Gastroesophageal sphincter (tissue), 4 donors: ENCODE measurements around the gene GJD4. TPM values are rescaled to one million over a fixed set of nuclear protein-coding genes. Genes with fewer than 3 reads are reported as not detected.

Experiments
- ATAC-seq: fragments of 150-250 bp; one replicate; pipeline ENCODE4 v1.9.1; 2016; ENCODE audit warnings: mild to moderate bottlenecking, moderate library complexity
- H3K27ac ChIP-seq, 4 donors: fragments of 200-600 bp; sonication (generic) in 3 of 4; 1 replicate in 3 of 4; 2 replicates in 1 of 4; pipeline ENCODE4 v1.5.1; 2016 to 2019
- H3K27me3 ChIP-seq: fragments of 200-600 bp; sonication (generic); one replicate; pipeline ENCODE4 v1.5.1; 2019
- H3K36me3 ChIP-seq, 2 donors: fragments of 200-600 bp; sonication (generic); one replicate each; pipeline ENCODE4 v1.5.1; 2019; ENCODE audit warnings: control low read depth in 1 of 2
- H3K4me1 ChIP-seq, 3 donors: fragments of 200-600 bp; sonication (generic); 1 replicate in 2 of 3; 2 replicates in 1 of 3; pipeline ENCODE4 v1.5.1; 2016 to 2019; ENCODE audit warnings: control low read depth in 2 of 3
- H3K4me3 ChIP-seq, 2 donors: fragments of 200-600 bp; sonication (generic); one replicate each; pipeline ENCODE4 v1.5.1; 2019; ENCODE audit warnings: mild to moderate bottlenecking in 1 of 2, moderate library complexity in 1 of 2
- H3K9me3 ChIP-seq, 3 donors: fragments of 200-600 bp; sonication (generic); one replicate each; pipeline ENCODE4 v1.5.1; 2017 to 2019; ENCODE audit warnings: control low read depth in 2 of 3
- EP300 ChIP-seq: sonication (generic); formaldehyde crosslinking; IDR thresholded peaks from one replicate; pipeline ENCODE4 v1.6.1; 2017; ENCODE audit warnings: antibody characterized with exemption, mild to moderate bottlenecking
- POLR2A ChIP-seq, 2 donors: fragments of 450-650 bp; IDR thresholded peaks; one replicate each; pipeline ENCODE4 v1.6.1; 2017; ENCODE audit warnings: antibody characterized with exemption in 2 of 2, mild to moderate bottlenecking in 2 of 2, moderate library complexity in 1 of 2
- POLR2AphosphoS5 ChIP-seq: sonication (generic); formaldehyde crosslinking; IDR thresholded peaks from one replicate; pipeline ENCODE4 v1.6.1; 2017; ENCODE audit warnings: antibody characterized with exemption
- WGBS, 2 donors: methylation state at CpG; one replicate each; pipeline ENCODE4 v1.1.5; 2018; ENCODE audit warnings: low coverage in 1 of 2; 5-methylcytosine and 5-hydroxymethylcytosine counted together
- total RNA-seq, 4 donors: library from RNA; depleted of rRNA; stranded (reverse); fragments of >200 nt; gene quantifications; one replicate each; pipeline ENCODE4 v1.1.0, GENCODE V29; 2016
- TF ChIP-seq, protein P1 (sequence below), 4 experiments: fragments of 200-600 bp in 2 of 4; fragments of 450-650 bp in 2 of 4; sonication (generic) in 1 of 4; IDR thresholded peaks; one replicate each; pipeline ENCODE4 v1.5.1; 2017 to 2019; ENCODE audit warnings: antibody characterized with exemption in 4 of 4, mild to moderate bottlenecking in 2 of 4, moderate library complexity in 2 of 4

GJD4 gene
- total RNA-seq, 4 donors from 2014 or later, result not detected

GRCh38 chr10:35650894-35651293 is 45.8 kb downstream of the GJD4 start:
- 81 to 98% methylated on average over 3 of the region's 3 CpGs for WGBS, 2 donors
- ATAC-seq, result no peak
- Histone ChIP-seq H3K36me3 (no peaks in the 10 kb centered on the region), H3K27me3 (no peaks in the 10 kb centered on the region), H3K4me1 (no peaks in the 10 kb centered on the region), H3K27ac (no peak overlapping the region), H3K9me3 (no peaks in the 10 kb centered on the region), H3K4me3 (no peak overlapping the region)
- TF ChIP-seq POLR2A (IDR thresholded peaks at IDR 0.05) (no peak), POLR2AphosphoS5 (no peak), EP300 (no peak)
- TF ChIP-seq, protein P1, sequence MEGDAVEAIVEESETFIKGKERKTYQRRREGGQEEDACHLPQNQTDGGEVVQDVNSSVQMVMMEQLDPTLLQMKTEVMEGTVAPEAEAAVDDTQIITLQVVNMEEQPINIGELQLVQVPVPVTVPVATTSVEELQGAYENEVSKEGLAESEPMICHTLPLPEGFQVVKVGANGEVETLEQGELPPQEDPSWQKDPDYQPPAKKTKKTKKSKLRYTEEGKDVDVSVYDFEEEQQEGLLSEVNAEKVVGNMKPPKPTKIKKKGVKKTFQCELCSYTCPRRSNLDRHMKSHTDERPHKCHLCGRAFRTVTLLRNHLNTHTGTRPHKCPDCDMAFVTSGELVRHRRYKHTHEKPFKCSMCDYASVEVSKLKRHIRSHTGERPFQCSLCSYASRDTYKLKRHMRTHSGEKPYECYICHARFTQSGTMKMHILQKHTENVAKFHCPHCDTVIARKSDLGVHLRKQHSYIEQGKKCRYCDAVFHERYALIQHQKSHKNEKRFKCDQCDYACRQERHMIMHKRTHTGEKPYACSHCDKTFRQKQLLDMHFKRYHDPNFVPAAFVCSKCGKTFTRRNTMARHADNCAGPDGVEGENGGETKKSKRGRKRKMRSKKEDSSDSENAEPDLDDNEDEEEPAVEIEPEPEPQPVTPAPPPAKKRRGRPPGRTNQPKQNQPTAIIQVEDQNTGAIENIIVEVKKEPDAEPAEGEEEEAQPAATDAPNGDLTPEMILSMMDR (IDR thresholded peaks at IDR 0.05), result no peak

DNA sequence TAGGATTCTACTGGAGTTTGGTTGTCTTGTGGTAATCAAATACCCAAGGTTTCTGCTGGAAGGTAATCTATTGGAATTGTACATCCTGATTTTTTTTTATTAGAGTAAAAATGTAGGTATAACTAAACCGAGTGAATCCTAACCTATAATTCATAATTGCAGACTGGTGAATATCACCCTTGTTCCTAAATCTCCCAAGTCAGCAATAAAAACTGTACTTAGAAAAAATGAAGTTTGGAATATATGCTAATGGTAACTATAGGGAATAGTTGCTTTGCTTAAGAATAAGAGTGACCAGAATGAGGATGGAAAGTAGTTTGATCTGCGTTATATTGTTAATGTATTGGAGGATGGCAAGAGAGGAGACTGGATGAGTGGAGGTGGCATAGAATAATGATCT is 47.7 kb downstream of the GJD4 start:
- 82 to 86% methylated on average over 2 of the region's 2 CpGs for WGBS, 2 donors
- Histone ChIP-seq H3K4me3 (no peak overlapping the region), H3K27me3 (no peaks in the 10 kb centered on the region), H3K9me3 (no peaks in the 10 kb centered on the region), H3K36me3 (no peaks in the 10 kb centered on the region), H3K4me1 (no peaks in the 10 kb centered on the region), H3K27ac (no peak overlapping the region)
- TF ChIP-seq, protein P1 (IDR thresholded peaks at IDR 0.05), result no peak
- TF ChIP-seq POLR2A (IDR thresholded peaks at IDR 0.05), result no peak
- no peak for TF ChIP-seq POLR2AphosphoS5
- TF ChIP-seq EP300, result no peak
- ATAC-seq, result no peak

- WGBS, 2 donors, result 74 to 98% methylated on average over 4 to 5 of the region's 5 CpGs
Measured at GRCh38 chr10:35657621-35658020, 52.5 kb downstream of the GJD4 start.

More at GRCh38 chr10:35657621-35658020, 52.5 kb downstream of the GJD4 start:
- TF ChIP-seq EP300, result no peak
- Histone ChIP-seq H3K36me3 (no peaks in the 10 kb centered on the region), H3K27ac (no peak overlapping the region), H3K27me3 (no peaks in the 10 kb centered on the region), H3K9me3 (no peaks in the 10 kb centered on the region), H3K4me3 (no peak overlapping the region), H3K4me1 (no peaks in the 10 kb centered on the region)
- ATAC-seq, result no peak

Other genes with a start within 250 kb of the GJD4 start
- gene FZD8, start 37.0 kb downstream of the GJD4 start, total RNA-seq, result 10 to 100 TPM in 1 of 4 donors, 1 to 10 TPM in 3; 5.3 to 11.8 (median 8.7) TPM